Inflammatory macrophage treated with lipopolysaccharide for 4 hours (primary cell): ENCODE data around the gene EPPIN.
"Not testable (repeated sequence)": the region's sequence is repeated elsewhere in the genome, so short reads cannot be mapped to it uniquely, and the experiment has no call there.

Experiments
- DNase-seq: peaks from one replicate; pipeline ENCODE4 v3.0.0-alpha.2; 2020

EPPIN gene

GRCh38 chr20:45547206-45547770 is at the start of gene EPPIN:
EPPIN (minus strand) TSS chr20:45547401; CDS start chr20:45547357, 44 bp downstream.
- no peak for DNase-seq

GRCh38 chr20:45595235-45595634 is 48.0 kb upstream of the EPPIN start:
- no peak for DNase-seq

DNA sequence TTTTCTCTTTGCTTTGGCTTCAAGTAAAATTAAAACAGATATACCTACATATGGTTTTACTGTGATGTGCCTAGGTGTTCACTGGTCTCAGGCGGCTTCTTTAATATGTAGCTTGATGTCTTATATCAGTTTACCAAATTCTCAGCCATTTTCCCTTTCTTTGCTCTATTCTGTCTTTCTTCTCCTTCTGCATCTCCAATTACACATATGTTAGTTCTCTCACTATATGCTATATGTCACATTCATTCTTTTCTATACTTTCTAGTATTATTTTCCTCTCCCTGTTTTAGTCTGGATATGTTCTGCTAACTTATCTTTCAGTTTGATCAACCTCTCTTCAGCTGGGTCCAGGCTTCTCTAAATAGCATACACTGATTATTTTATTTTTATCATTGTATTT is 46.3 kb upstream of the EPPIN start:
- no peak for DNase-seq

DNA sequence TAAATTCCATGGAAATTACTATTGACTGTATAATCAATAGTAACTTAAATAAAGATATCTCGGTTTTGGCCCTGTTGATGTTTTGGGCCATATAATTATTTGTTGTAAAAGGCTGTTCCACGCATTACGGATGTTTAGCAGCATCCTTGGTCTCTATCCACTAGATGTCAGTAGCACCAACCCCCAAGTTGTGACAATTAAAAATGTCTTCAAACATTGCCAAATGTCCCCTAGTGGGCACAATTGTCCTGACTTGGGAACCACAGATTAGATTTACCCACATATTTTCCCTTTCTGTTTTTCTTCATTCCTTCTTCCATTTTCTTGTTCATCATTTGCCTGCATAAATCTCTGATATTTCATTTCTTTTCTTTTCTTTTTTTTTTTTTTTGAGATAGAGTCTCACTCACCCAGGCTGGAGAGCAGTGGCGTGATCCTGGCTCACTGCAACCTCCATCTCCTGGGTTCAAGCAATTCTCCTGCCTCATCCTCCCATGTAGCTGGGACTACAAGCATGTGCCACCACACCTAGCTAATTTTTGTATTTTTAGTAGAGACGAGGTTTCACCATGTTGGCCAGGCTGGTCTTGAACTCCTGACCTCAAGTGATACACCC is 45.5 kb upstream of the EPPIN start:
- DNase-seq = peak; percentile 80

DNA sequence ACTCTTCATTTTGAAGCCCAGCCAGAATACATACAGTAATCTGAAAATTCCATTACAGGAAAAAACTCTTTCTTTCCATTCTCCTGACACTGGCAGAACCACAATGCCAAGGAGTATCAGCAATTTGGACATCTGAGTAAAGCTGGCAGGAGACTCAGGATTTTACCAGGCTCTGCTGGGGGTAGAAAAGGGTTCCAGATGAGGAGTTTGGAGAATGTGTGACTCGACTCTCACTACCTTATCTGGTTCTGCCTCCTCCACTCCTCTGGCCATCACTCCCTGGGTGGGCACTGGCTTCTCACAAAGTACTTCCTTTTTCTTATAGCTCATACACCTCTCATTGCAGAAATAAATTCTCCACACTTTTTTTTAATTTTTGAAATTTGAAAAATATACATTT is 42.5 kb upstream of the EPPIN start:
- DNase-seq = no peak

DNA sequence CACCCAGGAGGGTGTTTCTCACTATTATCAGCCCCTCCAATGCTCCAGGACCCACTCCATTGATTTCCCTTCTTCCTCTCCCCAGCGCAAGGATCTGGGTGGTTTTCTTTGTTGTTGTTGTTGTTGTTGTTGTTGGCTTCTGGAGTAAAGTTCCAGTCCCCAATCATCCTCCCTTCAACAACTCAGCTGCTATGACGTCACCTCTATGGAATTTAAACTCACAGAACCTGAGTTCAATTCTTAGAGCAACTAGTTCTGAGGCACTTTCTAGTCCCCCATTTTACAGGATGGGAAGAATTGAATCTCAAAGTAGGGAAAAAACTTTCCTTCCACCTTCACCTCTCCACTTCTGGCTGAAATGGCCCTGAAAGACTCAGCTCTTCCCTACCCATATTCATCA is 41.6 kb upstream of the EPPIN start:
- no peak for DNase-seq

GRCh38 chr20:45585986-45586385 is 38.8 kb upstream of the EPPIN start:
- not testable (repeated sequence) for DNase-seq

DNA sequence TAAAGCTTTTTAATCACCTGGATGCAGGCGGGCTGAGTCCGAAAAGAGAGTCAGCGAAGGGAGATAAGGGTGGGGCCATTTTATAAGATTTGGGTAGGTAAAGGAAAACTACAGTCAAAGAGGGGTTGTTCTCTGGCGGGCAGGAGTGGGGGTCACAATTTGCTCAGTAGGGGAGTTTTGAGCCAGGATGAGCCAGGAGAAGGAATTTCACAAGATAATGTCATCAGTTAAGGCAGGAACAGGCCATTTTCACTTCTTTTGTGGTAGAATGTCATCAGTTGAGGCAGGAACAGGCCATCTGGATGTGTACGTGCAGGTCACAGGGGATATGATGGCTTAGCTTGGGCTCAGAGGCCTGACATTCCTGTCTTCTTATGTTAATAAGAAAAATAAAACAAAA is 37.1 kb upstream of the EPPIN start:
- not testable (repeated sequence) for DNase-seq

- DNase-seq = no peak
Measured at GRCh38 chr20:45583502-45583901, 36.3 kb upstream of the EPPIN start.

- DNase-seq = no peak
Measured at GRCh38 chr20:45581702-45582101, 34.5 kb upstream of the EPPIN start.

DNA sequence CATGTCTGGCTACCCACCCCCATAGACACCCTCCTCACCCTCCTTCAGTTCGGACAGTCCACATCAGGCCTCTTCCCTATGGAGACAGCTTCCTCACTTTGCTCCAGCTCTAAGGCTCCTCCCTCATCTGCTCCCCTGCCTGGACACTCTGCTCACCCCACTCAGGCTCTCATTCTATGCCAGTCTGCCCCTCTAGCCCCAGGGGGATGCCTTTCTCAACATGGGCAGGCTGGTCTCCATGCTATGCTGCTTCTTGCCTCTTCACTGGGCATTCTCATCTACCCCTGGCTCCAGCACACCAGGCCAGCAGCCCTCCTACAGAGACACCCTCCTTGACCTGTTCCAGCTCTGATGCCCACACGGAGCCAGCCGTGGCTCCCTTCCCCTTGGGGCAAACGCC is 32.0 kb upstream of the EPPIN start, which contains the start of gene WFDC8:
Gene WFDC8, minus strand, starts transcription at position 101 of the 400 bp plus-strand sequence. Its CDS starts 37 bp downstream, at position 64.
- no peak for DNase-seq

GRCh38 chr20:45578231-45578630 is 31.0 kb upstream of the EPPIN start:
- no peak for DNase-seq

GRCh38 chr20:45576995-45577394 is 29.8 kb upstream of the EPPIN start:
- DNase-seq = no peak

DNA sequence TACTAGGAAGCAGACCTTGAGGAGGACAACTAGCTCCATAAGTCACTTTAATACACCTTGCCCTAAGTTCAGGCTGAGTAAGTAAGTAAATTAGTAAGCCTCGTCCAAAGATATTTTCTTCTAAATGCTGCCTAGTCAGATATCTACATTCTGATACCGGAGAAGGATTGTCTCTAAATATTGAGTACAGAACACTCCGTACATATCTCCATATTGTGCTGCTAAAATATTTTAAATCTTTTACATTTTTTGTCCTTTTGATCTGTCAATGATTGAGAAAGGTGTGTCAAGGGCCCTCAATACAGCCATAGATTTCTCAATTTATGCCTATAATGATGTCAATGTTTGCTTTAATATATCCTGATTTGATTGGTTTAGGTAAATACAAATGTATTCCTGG is 28.7 kb upstream of the EPPIN start:
- no peak for DNase-seq

GRCh38 chr20:45569650-45570049 is 22.4 kb upstream of the EPPIN start:
- not testable (repeated sequence) for DNase-seq

DNA sequence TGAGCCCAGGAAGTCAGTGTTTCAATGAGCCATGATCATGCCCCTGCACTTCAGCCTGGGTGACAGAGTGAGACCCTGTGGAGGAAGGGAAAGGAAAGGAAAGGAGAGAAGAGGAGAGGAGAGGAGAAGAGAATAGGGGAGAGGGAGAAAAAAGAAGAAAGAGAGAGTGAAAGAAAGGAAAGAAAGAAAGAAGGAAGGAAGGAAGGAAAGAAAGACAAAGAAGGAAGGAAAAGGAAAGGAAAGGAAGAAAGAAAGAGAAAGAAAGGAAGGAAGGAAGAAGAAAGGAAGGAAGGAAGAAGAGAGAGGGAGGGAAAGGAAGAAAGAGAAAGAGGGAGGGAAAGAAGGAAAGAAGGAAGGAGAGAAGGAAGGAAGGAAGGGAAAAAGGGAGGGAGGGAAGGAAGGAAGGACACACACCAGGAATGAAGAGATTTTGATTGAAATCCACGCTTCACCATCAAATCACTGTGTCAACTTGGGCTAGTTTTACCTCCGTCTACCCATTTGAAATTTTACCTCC is 17.6 kb upstream of the EPPIN start:
- DNase-seq = no peak

GRCh38 chr20:45555198-45555597 is 8.0 kb upstream of the EPPIN start:
- no peak for DNase-seq

DNA sequence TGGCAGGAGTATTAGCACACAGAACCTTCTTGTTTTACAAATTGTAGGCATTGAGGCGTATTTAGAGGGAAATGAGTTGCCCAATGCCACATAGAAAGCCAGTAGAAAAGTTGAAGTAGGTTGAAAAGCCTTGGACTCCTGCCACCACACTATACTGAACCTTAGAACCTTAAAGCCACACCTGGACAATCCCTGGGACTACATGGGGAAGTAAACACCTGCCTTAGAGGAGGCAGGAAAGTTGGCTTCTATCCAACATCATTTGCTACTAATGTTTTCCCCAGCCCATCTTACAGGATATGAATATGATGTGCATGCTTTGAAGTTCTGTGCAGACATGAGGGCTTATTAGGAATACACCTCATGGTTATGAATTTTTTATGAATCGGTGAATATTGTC is 5.3 kb upstream of the EPPIN start:
- DNase-seq = no peak

GRCh38 chr20:45550765-45551164 is 3.6 kb upstream of the EPPIN start:
- no peak for DNase-seq

DNA sequence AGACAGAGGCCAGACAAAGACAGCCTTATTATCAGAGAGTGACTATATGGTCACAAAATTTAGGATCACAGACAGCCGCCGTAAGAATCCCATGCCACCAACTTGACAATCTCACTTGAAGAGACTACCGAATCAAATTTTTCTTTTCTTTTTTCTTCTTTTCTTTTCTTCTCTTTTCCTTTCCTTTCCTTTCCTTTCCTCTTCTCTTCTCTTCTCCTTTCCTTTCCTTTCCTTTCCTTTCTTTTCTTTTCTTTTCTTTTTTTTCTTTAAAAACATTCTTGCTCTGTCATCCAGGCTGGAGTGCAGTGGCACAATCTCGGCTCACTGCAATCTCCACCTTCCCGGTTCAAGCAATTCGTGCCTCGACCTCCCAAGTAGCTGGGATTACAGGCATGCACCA is 1.2 kb upstream of the EPPIN start:
- no peak for DNase-seq

- peak; percentile 22 for DNase-seq
Measured at GRCh38 chr20:45545754-45546453, 1.3 kb downstream of the EPPIN start.

- DNase-seq = no peak
Measured at GRCh38 chr20:45545351-45545750, 1.9 kb downstream of the EPPIN start.

- DNase-seq = no peak
Measured at GRCh38 chr20:45539382-45539781, 7.8 kb downstream of the EPPIN start, which contains the start of gene WFDC6. WFDC6 (minus strand) TSS chr20:45539482; CDS start chr20:45539407, 75 bp downstream.

DNA sequence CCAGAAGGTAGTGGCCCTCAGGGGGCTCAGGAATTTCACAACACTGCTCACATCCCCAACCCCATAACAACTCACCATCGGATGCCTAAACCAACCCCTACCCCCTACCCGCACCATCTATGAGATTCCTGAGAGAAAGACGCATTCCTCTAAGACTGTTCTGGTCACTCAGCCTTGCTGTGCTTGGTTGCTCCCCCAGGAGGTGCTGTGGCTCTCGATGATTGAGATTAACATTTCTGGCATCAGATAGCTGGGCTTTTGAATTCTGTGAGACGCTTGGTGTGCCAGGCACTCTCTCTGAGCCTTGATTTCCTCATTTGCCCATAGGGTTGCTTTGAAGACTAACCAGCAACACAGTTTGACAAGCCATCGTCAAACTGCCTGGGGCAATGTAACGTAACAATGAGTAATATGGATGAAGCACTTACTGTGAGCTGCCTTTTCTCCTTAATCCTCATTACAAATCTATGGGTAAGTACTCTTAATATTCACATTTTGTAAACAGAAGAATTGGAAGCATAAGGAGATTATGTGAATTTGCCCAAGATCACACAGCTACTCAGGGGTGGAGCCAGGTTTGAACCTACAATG is 8.9 kb downstream of the EPPIN start:
- no peak for DNase-seq
